HG03108 (cell line): ENCODE data around the gene CNGB1.

Source experiments
- ATAC-seq: cut with Tn5 transposase; IDR thresholded peaks from one replicate; pipeline ENCODE4 v1.9.1; 2021; ENCODE audit warnings: moderate library complexity; ENCODE audit not compliant: unreplicated experiment

CNGB1 gene

GRCh38 chr16:57977418-57978069, 6.6 kb upstream of the CNGB1 start:
- ATAC-seq, result no peak

GRCh38 chr16:57976331-57976796, 5.4 kb upstream of the CNGB1 start:
- ATAC-seq, result no peak

GRCh38 chr16:57972306-57972705, 1.4 kb upstream of the CNGB1 start:
- no peak for ATAC-seq

GRCh38 chr16:57971848-57972247, 920 bp upstream of the CNGB1 start:
- ATAC-seq, result no peak

GRCh38 chr16:57970319-57970718, 609 bp downstream of the CNGB1 start:
- ATAC-seq, result no peak

GRCh38 chr16:57969451-57970123, 1.3 kb downstream of the CNGB1 start:
- ATAC-seq, result no peak

GRCh38 chr16:57967916-57968315, 3.0 kb downstream of the CNGB1 start:
- no peak for ATAC-seq

GRCh38 chr16:57966986-57967385, 3.9 kb downstream of the CNGB1 start:
- ATAC-seq, result no peak

- ATAC-seq, result no peak
Observed at GRCh38 chr16:57966204-57966771, 4.6 kb downstream of the CNGB1 start.

GRCh38 chr16:57964157-57964700, 6.7 kb downstream of the CNGB1 start:
- ATAC-seq, result no peak

- ATAC-seq, result no peak
Observed at GRCh38 chr16:57962756-57963155, 8.2 kb downstream of the CNGB1 start.

GRCh38 chr16:57962046-57962445, 8.9 kb downstream of the CNGB1 start:
- no peak for ATAC-seq

GRCh38 chr16:57961538-57961937, 9.4 kb downstream of the CNGB1 start:
- ATAC-seq, result no peak

- no peak for ATAC-seq
Observed at GRCh38 chr16:57960826-57961472, 10.0 kb downstream of the CNGB1 start.

GRCh38 chr16:57960310-57960709, 10.6 kb downstream of the CNGB1 start:
- no peak for ATAC-seq

GRCh38 chr16:57959804-57960203, 11.1 kb downstream of the CNGB1 start:
- no peak for ATAC-seq

- no peak for ATAC-seq
Observed at GRCh38 chr16:57959121-57959520, 11.8 kb downstream of the CNGB1 start.

- ATAC-seq, result no peak
Observed at GRCh38 chr16:57958544-57958943, 12.4 kb downstream of the CNGB1 start.

- ATAC-seq, result no peak
Observed at GRCh38 chr16:57957673-57958392, 13.1 kb downstream of the CNGB1 start.

GRCh38 chr16:57956924-57957672, 13.8 kb downstream of the CNGB1 start:
- no peak for ATAC-seq
